Stimulated activated CD8-positive, alpha-beta memory T cell treated with anti-CD3 and anti-CD28 coated beads, Interleukin-15, amount 100 ng/mL, for 48 hours (primary cell): ENCODE measurements around the gene NECTIN1.

Source experiments
- DNase-seq, 2 donors: peaks; one replicate each; pipeline ENCODE4 v3.0.0-alpha.2; 2020; ENCODE audit warnings: low read depth in 2 of 2

Gene NECTIN1

GRCh38 chr11:119730789-119731386 lies 1.9 kb upstream of the NECTIN1 start:
- DNase-seq, result no peak

DNA sequence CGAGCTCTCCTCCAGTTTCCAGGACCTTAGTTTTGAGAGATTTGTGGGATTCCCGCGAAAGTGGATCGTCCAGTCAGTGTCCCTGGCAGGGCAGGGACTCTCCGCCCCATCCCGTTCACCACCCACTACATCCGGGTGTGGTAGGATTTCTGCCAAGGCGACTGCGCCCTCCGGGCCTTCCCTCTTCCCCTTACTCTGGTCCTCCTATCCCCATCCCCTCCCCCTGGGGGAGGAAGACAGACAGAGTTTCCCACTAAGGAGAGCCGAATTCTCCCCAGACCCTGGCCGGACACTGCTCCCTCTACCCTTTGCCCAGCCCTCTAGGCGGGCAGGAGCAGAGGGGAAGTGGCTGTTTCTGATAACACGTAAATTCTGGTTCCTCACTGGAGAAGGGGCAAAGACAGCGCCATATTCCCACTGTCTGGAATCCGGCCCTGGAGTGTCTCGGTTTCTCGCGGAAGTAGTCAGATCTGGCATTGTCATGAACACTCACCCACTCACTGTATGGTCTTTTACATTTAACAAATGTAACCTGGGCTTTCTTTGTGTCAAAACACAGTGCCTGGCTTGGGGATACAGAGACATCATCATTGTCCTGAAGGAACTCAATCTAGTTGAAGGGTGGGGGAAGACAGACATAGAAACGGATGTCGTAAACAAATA lies 1.1 kb upstream of the NECTIN1 start:
- DNase-seq, result no peak

- no peak for DNase-seq
These were observed 554 bp upstream of the NECTIN1 start for GRCh38 chr11:119729581-119729927.

- no peak for DNase-seq
These were observed 781 bp downstream of the NECTIN1 start for GRCh38 chr11:119728211-119728626.

GRCh38 chr11:119727523-119728151 lies 1.4 kb downstream of the NECTIN1 start:
- no peak for DNase-seq

DNA sequence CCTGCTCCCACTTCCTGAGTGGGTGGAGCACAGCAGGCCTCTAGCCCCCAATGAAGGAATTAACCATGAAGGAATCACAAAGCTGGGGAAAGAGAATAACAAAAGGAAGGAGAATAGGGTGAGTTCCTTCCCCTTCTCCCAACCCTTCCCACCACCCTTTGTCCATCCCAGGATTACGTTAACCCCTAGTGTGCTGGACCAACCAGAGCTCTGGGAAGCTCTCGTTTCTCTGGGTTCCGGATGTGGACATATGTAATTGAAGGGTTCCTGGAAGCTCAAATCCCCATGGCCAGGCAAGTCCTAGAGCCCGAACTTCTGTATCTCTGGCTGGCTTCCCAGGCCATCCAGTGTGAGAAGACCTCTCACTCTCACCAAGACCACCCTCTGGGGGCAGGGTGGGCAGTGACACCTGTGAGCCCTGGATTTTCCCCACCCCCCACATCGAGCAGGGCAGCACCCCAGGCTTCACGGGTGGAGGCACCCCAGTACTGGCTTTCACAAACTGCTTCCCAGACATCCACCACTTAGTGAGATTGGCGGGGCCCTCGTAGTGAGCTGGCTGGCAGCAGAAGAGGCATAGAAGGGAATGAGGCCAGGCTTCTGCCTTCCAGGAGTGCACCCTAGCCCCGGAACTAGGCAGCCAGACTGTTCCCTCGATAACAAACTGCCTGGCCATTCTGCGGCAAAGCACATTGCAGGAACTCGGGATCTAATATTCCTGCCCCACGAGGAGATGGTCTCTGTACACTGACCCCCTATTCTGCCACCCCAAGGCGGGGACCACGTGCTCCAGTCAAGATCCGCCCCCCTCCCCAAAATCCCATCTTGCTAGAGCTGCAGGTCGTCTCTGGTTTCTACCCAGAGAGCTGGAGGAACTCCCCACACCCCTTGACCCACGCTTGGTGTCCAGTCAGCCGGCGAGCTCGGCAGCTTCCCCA lies 2.1 kb downstream of the NECTIN1 start:
- DNase-seq, result no peak

- DNase-seq, result no peak
These were observed 2.8 kb downstream of the NECTIN1 start for GRCh38 chr11:119726150-119726553.

DNA sequence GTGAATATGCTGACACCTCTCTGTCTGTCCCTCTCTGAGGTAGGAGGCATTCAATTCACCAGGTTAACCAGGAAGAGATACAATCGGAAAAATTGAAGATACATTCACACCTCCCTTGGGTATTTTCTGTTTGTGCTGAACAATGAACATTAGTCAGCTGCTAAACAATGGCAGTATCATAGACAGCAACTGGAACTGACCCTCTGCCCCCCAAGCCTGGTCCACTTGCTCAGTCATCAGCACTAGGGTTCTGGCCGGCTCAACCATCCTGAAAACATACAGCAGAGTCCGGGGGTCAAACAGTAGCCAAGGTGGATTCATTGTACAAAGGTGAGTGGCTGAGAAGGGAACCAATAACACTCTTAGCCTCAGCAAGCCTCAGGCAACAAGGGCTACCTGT lies 4.0 kb downstream of the NECTIN1 start:
- DNase-seq, result no peak

DNA sequence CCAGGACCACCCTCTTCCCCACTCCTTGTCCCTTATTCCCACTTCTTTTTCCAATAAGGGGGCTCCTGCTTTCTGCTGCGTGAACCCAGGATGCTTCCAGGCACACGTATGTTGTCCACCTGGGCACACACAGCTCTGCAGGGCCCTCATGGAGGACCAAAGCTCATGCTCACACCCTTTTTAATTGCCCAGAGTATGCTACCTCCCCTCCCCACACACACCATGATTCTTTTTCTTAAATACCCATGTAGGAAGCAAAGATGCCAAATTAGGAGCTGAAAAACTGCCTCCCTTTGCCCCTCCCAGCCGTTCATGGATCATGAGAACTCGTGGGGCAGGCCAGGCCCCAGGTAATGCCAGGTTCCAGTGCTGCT lies 5.1 kb downstream of the NECTIN1 start:
- DNase-seq, result no peak

- no peak for DNase-seq
These were observed 5.6 kb downstream of the NECTIN1 start for GRCh38 chr11:119723243-119723951.

DNA sequence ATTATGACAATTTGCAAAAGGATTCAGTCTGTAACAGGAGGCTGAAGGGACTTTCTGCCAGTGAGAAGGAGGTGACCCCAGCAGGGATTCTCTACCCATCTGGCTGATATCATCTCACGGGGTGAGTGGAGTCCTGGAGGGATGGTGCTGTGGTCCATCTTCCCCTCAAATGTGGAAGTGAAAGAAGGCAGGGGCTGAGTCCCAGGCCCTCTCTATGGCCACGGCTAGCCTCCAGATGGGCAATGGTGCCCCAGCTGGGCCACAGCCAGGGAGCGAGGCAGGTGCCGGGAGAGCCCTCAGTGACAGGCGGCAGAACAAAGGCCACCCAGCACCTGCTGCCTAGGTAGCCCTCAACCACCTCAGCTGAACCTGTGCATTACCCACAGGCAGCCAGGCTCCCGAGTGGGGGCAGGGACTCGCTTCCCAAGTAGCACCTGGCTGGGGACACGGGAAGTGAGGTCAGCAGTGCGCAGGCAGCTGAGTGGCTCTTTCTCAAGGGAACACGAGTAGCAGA lies 6.7 kb downstream of the NECTIN1 start:
- DNase-seq, result no peak

DNA sequence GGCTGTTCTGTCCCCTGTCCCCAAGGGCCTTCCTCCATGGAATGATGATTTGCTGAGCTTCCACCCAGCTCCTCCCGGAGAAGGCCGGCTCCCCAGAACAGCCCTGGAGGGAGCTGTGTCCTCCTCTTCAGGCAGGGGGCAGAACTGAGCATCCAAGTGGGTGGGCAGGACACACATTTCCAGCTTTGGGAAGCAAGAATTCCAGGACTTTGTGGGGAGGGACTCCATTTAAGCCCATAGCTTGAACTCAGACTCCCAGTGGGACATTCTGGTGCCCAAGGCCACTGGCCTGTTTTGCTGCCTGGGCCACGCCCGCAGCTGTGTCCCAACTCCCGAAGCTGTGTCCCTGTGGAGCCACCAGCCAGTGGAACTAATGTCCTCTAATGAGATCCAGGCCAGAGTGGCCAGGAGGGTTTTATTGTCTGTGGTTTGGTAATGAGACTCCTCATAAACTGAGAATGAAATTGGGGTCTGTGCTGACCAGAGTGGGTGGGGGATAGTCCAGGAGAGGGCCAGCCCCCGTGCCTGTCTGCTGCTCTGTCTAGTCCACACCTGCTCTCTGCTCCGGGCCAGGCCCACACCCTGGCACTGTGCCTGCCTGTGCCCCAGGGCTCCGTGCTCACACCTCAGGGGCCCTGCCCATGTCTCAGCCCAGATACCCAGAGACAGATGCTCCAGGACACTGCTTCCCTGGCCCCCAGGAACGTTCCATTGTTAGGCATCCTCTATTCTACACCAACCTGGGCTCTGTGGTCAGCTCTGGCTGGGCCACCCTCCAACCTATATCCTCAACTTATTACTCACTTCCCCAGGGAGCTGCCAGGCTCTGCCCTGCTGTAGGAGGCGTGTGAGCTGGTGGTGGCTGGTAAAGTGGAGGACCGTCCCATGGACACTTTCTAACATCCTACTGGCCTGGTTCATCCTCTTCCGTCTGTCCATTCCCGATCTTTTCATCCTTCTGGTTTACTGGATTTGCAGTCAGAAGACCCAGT lies 7.6 kb downstream of the NECTIN1 start:
- DNase-seq, result no peak

DNA sequence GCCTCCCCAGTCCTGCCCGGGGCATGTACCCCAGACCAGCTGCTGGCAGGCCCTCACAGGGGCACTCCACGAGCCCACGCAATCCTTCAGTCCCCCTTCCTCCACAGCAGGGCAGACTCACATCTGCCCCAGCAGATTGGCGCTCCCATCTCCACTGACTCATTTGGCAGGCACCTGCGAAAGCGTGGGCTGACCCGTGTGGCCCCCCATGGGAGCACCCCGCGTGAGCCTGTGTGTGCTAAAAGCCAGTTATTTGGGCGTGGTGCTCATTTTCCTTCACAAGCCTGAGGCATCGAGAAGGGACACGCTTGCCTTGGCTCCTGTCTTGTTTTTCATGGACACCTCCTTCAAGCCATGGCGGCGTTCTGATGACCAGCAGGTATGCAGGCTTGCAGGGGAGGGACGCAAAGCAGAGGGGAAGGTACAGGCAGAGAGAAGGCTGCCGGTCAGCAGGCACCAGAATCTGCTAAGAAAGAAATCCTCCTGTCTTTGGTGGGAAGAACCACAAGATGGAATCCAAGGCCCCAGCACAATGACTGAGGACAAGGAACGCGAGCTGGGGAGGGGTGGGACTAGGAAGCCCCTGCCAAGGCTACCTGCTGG lies 8.6 kb downstream of the NECTIN1 start:
- no peak for DNase-seq

DNA sequence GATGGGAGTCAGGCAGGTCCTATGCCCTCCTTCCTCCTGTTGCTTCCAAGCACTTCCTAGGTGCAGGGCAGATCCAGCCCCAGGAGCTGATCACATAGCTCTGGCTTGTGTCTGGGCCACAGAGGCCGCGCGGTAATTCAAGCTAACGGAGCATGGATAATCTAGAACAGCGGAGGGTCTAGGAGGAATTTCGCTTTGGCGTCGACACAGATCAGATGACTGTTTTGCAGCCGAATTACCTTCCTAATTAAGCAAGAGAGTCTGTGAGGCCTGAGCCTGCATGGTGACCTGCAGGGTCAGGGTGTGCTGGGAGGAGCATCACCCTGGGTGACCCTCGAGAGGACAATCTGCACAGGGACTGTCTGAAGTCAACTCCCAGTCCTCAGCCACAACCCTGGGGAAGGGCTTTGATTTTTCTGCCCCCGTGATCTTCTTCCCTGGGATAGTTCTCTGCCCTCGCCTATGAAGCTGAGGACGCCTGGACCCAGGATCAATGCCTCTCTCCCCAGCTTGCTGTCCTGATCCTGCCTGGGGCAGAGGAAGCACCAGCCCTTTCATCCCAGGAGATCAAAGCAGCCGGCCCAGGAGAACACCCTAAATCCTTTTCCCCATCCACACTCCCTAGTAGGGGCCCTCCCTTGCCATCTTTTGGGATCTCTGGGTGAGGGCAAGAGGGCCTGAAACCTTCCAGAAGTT lies 11.0 kb downstream of the NECTIN1 start:
- DNase-seq, result no peak

- DNase-seq, result no peak
These were observed 12.2 kb downstream of the NECTIN1 start for GRCh38 chr11:119716582-119717498.

GRCh38 chr11:119714590-119714989 lies 14.4 kb downstream of the NECTIN1 start:
- no peak for DNase-seq

GRCh38 chr11:119714189-119714588 lies 14.8 kb downstream of the NECTIN1 start:
- no peak for DNase-seq

GRCh38 chr11:119713359-119714040 lies 15.5 kb downstream of the NECTIN1 start:
- DNase-seq, result no peak
